GM21825 (cell line): ENCODE data around the gene PTHLH.
A peak's percentile ranks its signal among the peaks of the same experiment; 100 is the strongest.

ENCODE experiments used
- ATAC-seq: cut with Tn5 transposase; IDR thresholded peaks from one replicate; pipeline ENCODE4 v1.9.1; 2021; ENCODE audit warnings: mild to moderate bottlenecking, moderate library complexity; ENCODE audit not compliant: unreplicated experiment

Gene PTHLH

DNA sequence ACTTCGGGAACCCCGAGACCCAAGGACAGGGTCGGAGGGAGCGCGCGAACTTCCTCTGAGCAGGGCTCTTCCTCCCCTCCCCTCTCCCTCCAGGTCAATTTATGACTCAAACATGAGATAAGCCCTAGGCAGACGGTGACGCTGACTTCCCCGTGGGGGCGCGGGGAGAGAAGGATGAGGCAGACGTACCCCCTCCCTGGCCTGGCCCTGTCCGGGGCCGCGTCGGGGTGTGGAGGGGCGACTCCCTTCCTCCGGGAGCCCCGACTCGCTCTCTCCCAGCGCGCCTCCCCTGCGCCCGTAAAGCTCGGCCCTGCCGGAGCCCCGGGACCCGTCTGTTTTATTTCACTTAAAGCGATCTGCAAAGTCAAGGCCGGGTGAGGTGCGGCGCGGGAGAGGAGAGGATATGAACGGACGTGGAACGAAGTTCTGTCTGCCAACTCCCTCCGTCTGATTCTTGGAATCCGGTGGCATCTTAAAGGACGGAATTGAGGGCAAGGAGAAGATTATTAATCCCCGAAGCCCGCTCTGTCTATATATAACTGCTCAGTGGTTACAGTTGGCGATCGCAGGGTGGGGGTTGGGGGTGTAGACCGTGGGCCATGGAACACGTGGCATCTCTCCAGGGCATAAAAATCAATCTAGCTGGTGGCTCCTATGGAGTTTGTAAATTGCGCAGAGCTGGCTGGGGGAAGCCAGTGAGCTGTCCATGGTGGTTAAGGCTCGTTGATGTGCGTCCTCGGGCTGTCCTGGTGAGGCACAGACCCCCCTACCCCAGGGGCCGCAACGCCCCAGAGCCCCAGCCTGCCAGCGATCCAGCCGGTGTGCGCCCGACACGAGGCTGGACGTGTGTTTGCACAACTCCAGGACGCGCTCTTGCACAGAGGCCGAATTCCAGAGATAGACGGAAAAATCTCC lies 2.9 kb upstream of the PTHLH start:
- no peak for ATAC-seq

- no peak for ATAC-seq
Observed at GRCh38 chr12:27974735-27975221, 2.2 kb upstream of the PTHLH start.

DNA sequence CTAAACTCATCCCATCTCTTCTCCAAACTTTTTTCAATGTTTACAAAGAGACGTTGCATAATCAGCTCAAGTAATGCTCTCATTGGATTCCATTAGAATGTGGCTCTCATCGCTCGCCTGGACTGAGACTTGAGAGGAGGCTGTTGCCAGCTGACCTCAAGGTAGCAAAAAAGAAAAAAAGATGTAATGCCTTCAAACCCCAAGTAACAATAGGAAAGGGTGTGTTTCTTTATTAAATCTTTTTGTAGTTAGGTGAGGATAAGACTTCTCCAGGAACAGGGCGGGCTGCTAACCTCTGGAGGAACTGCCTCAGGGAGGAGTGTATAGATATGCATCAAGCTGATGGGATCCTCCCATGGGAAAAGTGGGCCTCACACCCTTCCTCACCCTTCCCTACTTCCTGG lies 956 bp upstream of the PTHLH start:
- ATAC-seq, result no peak

- ATAC-seq, result no peak
Observed at GRCh38 chr12:27971606-27972005, 927 bp downstream of the PTHLH start.

DNA sequence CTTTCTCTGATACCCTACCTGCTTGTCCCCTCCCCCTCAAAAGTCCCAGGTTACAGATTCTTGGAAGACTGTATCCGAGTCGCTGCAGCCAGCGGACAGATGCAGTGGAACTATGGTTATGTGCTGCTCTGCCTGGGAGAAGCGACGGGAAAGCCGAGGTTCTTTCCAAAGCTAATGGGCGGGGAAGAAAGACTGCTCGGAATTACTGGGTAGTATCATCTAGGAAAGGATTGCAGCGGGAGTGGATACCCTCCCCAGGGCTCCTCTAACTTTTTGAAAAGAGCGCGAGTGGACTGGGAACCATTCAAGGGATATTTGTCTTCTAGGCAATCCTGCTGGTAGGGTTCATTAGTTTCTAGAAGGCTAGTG lies 1.4 kb downstream of the PTHLH start:
- ATAC-seq, result no peak

DNA sequence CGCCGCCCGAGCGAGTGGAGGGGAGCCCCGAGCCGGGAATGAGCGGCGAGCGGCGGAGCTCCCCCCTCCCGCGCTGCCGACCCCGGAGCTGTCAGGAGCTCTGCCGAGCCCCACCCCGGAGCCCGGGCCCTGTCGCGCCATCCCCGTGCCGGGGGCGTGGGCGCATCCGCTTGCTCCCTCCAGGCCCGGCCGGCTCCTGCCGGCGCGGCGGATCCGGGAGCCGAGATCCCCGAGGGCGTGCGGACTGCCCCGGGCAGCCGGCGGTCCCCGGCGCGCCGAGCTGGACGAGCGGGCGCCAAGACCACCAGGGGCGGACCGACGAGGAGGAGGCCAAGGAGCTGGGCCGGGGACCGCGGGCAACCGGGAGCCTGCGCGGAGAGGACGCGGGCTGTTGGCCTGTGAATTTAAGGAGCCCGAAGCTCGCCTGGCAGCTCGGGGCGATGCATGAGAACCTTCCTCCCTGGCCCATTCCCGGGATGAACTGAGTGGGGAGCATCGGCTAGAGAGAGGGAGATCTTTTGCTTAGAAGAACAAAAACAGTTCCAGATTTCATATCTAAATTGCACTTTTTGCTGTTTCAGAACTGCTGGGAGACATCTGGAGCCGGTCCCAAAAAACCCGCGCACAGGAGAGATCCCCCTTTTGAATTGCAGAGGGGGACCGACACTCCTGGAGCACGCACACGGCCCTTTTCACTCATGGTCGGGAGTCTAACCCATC lies 2.0 kb downstream of the PTHLH start:
- ATAC-seq, result peak; percentile 30

DNA sequence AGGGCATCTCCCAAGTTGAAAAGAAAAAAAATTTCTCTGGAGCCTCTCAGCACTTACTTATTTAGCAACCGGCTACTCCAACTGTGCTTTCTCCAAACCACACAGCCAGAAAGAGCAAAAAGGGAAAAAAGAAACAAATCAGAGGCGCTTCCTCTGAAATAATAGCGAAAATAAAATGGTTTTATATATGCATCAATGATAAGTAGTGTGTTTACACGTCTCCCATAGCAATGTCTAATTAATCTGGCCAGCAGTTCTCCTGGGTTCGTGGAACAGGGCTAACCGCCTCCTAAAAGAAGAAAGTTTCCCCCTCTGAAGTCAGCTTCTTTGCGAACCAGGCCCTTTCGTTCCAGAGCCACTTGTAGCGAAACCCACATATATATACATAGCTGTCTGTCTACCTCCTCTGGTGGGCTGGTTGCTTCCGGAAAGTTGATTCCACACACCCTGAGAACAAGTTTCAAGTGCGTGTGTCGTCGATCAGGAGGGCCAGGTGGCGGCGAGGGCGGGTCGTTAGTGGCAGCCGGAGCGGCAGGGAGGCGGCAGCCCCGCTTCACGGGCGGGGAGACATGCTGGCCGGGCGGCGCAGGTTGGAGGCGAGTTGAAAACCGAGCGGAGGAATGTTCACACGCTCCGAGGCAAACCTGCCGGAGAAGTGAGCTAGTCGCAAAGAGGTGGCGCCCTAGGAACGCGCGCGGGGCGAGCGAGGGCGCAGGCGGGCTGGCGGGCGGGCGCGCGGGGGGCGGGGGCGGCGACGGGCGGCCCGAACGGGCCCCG lies 2.7 kb downstream of the PTHLH start:
- peak; percentile 78 for ATAC-seq

DNA sequence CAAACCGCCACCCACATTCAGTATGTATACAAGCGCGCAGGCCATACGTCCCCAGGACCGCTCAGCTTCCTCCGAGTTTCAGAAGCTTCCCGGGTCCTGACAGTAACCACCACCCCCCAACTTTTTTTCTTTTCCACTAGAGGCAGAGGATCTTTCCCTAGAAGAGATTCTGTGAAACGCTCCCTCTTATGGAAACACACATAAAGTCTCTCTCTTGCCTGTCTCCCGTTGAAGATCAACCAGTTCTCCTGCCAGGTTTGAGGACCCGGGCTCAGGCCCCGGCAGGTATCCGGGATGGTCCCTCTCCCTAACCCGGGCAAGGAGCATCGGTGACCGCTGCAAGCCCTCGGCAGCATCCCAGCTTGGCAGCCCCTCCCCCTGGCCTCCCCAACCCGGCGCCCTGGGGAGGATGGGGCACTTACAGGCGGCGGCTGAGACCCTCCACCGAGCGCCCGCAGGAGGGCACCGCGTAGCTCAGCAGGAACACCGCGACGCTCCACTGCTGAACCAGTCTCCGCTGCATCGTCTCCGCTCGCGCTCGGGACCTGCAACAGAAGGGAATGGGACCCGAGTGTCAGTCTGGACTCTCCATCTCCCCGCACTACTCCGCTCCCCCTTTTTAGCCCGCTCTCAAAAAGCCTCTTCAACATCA lies 3.4 kb downstream of the PTHLH start:
- no peak for ATAC-seq

- no peak for ATAC-seq
Observed at GRCh38 chr12:27967551-27968054, 4.9 kb downstream of the PTHLH start.

DNA sequence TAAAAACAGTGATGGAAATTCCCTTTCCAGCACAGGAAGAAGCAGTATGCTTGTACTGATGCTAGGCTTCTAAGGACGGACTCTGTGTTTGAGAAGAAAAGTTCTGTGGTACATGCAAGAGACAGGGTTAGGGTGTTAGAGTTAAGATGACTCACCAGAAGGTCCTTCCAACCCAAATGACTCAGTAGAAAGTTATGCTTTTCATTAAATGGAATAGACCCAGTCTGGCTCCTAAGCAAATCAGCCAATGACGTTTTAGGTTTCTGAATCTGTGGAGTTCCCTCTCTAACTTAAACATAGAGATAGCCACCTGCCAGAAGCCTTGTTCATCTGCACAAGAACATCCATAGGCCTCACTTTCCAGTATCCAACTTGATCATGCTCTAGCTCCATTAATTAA lies 5.7 kb downstream of the PTHLH start:
- ATAC-seq, result no peak

- ATAC-seq, result no peak
Observed at GRCh38 chr12:27965966-27966365, 6.6 kb downstream of the PTHLH start.

- ATAC-seq, result no peak
Observed at GRCh38 chr12:27965411-27965810, 7.1 kb downstream of the PTHLH start.

DNA sequence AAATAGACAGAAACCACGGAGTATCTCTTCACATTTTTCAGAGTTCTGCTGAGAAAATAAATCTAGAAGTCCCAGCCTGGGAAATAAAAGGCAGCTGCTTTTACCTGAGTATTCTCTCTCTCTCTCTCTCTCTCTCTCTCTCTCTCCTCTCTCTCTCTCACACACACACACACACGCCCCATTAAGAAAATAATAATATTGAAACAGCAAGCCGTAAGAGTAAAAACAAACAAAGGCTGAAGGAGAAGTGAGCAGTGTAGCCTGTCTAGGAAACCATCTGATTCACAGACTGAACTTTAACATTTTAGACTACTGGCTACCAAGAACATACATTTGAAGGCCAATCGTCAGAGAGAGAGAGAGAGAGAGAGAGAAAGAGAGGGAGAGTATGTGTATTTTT lies 8.4 kb downstream of the PTHLH start:
- ATAC-seq, result no peak

DNA sequence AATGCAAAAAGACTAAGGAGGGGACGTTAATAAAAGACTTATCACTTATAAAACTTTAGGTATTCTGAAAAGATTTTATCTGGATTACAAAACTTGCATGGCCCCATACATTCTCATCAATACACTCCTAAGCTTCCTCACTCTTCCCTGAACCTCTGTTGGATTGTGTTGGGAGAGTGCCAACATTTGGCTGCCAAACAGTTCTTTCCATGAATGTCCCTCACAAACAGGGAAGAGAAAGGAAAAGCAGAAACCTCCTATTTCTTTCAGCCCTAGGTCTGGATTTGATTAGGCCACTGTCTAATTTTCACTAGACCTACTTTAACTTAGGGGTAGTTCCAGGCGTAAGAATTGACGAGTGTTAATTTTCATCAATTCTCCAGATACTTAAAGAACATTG lies 11.7 kb downstream of the PTHLH start:
- no peak for ATAC-seq

GRCh38 chr12:27958675-27959074 lies 13.9 kb downstream of the PTHLH start:
- ATAC-seq, result no peak

- no peak for ATAC-seq
Observed at GRCh38 chr12:27957366-27957765, 15.2 kb downstream of the PTHLH start.

GRCh38 chr12:27953817-27954216 lies 18.7 kb downstream of the PTHLH start:
- ATAC-seq, result no peak

DNA sequence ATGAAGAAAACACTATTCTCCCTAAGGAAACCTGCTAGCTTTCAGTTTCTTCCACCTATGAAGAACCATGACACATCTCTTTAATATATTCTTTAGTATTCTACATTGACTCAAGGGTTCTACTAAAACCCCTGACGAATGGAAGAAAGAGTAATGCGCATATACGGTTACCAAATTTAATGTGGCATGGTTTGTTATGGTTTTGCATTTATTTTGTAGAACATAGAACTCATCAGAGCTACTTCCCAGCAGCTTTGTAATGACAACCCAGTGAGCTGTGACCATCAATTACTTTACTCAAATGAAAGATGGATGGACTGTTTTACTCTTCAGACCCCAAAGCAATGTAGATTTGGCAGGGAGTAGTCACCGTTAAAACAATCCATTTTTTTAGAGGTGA lies 19.2 kb downstream of the PTHLH start:
- ATAC-seq, result no peak

GRCh38 chr12:27952510-27952909 lies 20.0 kb downstream of the PTHLH start:
- ATAC-seq, result no peak

- no peak for ATAC-seq
Observed at GRCh38 chr12:27951898-27952297, 20.6 kb downstream of the PTHLH start.

- no peak for ATAC-seq
Observed at GRCh38 chr12:27946421-27946820, 26.1 kb downstream of the PTHLH start.
